Panc1 (cell line): Measurements from ENCODE around the gene ZMYM3. TPM values are rescaled to one million over a fixed set of nuclear protein-coding genes. Genes with fewer than 3 reads are reported as not detected.

Experiments used
- ATAC-seq: fragments of 200-7000 bp; cut with Tn5 transposase; 2 replicates; pipeline ENCODE4 v1.9.1; 2020; ENCODE audit warnings: mild to moderate bottlenecking, moderate library complexity
- BruUV-seq: library from RNA; stranded (reverse); fragments of 400-500 nt; replicated peaks from 2 replicates; lab custom pipeline; 2021; lab: Mats Ljungman, UMichigan
- CTCF ChIA-PET: fragments of 300-600 bp; sonication (Branson Sonifier 250); formaldehyde crosslinking; loops from one replicate; lab custom pipeline; 2022; ENCODE audit warnings: antibody characterized with exemption; lab: Charles Lee
- POLR2A ChIA-PET: fragments of 300-600 bp; sonication (Branson Sonifier 250); formaldehyde crosslinking; loops from one replicate; lab custom pipeline; 2022; ENCODE audit warnings: antibody characterized with exemption; lab: Charles Lee
- DNase-seq: peaks from one replicate; pipeline ENCODE4 v3.0.0-alpha.2; 2010; ENCODE audit warnings: low read depth, low spot score
- H3K27ac ChIP-seq: 2 replicates; pipeline ENCODE4 v1.5.1; 2011; ENCODE audit warnings: mild to moderate bottlenecking, low read length, inconsistent platforms
- H3K27me3 ChIP-seq: fragments of 200-500 bp; sonication (Bioruptor generic); 2 replicates; pipeline ENCODE4 v1.6.0; 2014; ENCODE audit warnings: low read length, inconsistent platforms; ENCODE audit not compliant: control insufficient read depth, insufficient read depth
- H3K36me3 ChIP-seq: fragments of 200-500 bp; sonication (Bioruptor generic); 2 replicates; pipeline ENCODE4 v1.5.1; 2014; ENCODE audit warnings: inconsistent platforms, mild to moderate bottlenecking, low read length, moderate library complexity; ENCODE audit not compliant: control insufficient read depth, insufficient read depth
- H3K4me1 ChIP-seq: 2 replicates; pipeline ENCODE4 v1.5.1; 2011; ENCODE audit warnings: inconsistent platforms, mild to moderate bottlenecking, low read length, moderate library complexity; ENCODE audit not compliant: control insufficient read depth, insufficient read depth
- H3K4me3 ChIP-seq, 2 experiments: 2 replicates each; pipeline ENCODE4 v1.5.1; 2011 to 2012; ENCODE audit warnings: low read depth in 2 of 2, low read length in 2 of 2, mild to moderate bottlenecking in 2 of 2, inconsistent platforms in 1 of 2, moderate library complexity in 1 of 2
- H3K9me3 ChIP-seq: fragments of 200-500 bp; sonication (Bioruptor generic); 2 replicates; pipeline ENCODE4 v1.5.1; 2014; ENCODE audit warnings: low read depth, mild to moderate bottlenecking, inconsistent platforms, low read length, moderate library complexity; ENCODE audit not compliant: control insufficient read depth, insufficient read depth
- POLR2AphosphoS5 ChIP-seq: IDR thresholded peaks from 2 replicates; pipeline ENCODE4 v1.6.1; 2012; ENCODE audit warnings: mild to moderate bottlenecking, low read depth, low read length, moderate library complexity
- SIN3A ChIP-seq: IDR thresholded peaks from 2 replicates; pipeline ENCODE4 v1.6.1; 2012; ENCODE audit warnings: low read depth, mild to moderate bottlenecking, low read length, moderate library complexity, borderline replicate concordance; ENCODE audit not compliant: insufficient read depth
- TCF7L2 ChIP-seq: IDR thresholded peaks from 2 replicates; pipeline ENCODE4 v1.6.1; 2011; ENCODE audit warnings: mild to moderate bottlenecking, low read depth, low read length, inconsistent platforms
- in situ Hi-C: cut with HindIII; loops from 2 replicates; pipeline ENCODE4 v1.10.0; 2016; ENCODE audit warnings: low sequenced_read_pairs, low pct_unique_long_range_greater_than_20kb
- intact Hi-C: fragments of 100-400 bp; cut with micrococcal nuclease; formaldehyde crosslinking; loops from one replicate; pipeline ENCODE4 v1.10.0; 2022; ENCODE audit not compliant: unreplicated experiment
- total RNA-seq: library from RNA; stranded (reverse); gene quantifications from one replicate; pipeline ENCODE4 v1.2.1, GENCODE V29; 2021; ENCODE audit not compliant: unreplicated experiment
- TF ChIP-seq, protein P1 (sequence below): fragments of 450-650 bp; IDR thresholded peaks from 2 replicates; pipeline ENCODE4 v1.5.1; 2017; ENCODE audit warnings: mild to moderate bottlenecking
- TF ChIP-seq, protein P2 (sequence below), 2 experiments: IDR thresholded peaks; 2 replicates each; pipeline ENCODE4 v1.6.1; 2011 to 2012; ENCODE audit warnings: low read depth in 2 of 2, control low read depth in 1 of 2, low read length in 1 of 2, mild to moderate bottlenecking in 1 of 2, moderate library complexity in 1 of 2; ENCODE audit not compliant: insufficient read depth in 1 of 2

ZMYM3 gene
- total RNA-seq, 1 experiment from 2014 or later = 40.2 TPM

DNA sequence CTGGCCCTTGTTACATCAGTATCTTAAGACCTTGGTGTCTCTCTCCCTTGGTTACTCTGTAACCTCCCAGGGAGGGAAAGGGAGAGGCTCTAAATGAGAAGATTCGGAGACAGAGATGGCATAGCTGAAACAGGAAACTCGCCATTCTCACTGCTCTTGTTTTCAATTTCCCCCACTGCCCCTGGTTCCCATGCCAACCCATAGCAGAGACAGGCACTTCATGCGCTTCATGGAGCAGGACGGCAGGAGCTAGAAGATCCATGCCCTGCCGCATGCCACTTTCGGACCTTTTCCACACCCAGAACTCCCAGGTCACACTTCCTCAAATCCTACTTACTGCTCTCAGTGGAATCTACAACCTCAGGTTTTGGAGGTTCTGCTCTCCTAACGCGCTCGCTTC lies 3.1 kb downstream of the ZMYM3 start:
- Histone ChIP-seq H3K9me3 (no peaks in the 10 kb centered on the region), H3K27me3 (no peaks in the 10 kb centered on the region), H3K27ac (no peak overlapping the region), H3K4me1 (peaks cover 12% of the 10 kb centered on the region), H3K4me3 (no peak overlapping the region), H3K36me3 (no peaks in the 10 kb centered on the region)
- ChIA-PET CTCF (no interaction called here), POLR2A (no interaction called here)
- DNase-seq (no peak), ATAC-seq (no peak)
- TF ChIP-seq SIN3A (no peak), TCF7L2 (no peak), POLR2AphosphoS5 (no peak)
- TF ChIP-seq, protein P1, sequence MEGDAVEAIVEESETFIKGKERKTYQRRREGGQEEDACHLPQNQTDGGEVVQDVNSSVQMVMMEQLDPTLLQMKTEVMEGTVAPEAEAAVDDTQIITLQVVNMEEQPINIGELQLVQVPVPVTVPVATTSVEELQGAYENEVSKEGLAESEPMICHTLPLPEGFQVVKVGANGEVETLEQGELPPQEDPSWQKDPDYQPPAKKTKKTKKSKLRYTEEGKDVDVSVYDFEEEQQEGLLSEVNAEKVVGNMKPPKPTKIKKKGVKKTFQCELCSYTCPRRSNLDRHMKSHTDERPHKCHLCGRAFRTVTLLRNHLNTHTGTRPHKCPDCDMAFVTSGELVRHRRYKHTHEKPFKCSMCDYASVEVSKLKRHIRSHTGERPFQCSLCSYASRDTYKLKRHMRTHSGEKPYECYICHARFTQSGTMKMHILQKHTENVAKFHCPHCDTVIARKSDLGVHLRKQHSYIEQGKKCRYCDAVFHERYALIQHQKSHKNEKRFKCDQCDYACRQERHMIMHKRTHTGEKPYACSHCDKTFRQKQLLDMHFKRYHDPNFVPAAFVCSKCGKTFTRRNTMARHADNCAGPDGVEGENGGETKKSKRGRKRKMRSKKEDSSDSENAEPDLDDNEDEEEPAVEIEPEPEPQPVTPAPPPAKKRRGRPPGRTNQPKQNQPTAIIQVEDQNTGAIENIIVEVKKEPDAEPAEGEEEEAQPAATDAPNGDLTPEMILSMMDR = no peak
- TF ChIP-seq, protein P2, sequence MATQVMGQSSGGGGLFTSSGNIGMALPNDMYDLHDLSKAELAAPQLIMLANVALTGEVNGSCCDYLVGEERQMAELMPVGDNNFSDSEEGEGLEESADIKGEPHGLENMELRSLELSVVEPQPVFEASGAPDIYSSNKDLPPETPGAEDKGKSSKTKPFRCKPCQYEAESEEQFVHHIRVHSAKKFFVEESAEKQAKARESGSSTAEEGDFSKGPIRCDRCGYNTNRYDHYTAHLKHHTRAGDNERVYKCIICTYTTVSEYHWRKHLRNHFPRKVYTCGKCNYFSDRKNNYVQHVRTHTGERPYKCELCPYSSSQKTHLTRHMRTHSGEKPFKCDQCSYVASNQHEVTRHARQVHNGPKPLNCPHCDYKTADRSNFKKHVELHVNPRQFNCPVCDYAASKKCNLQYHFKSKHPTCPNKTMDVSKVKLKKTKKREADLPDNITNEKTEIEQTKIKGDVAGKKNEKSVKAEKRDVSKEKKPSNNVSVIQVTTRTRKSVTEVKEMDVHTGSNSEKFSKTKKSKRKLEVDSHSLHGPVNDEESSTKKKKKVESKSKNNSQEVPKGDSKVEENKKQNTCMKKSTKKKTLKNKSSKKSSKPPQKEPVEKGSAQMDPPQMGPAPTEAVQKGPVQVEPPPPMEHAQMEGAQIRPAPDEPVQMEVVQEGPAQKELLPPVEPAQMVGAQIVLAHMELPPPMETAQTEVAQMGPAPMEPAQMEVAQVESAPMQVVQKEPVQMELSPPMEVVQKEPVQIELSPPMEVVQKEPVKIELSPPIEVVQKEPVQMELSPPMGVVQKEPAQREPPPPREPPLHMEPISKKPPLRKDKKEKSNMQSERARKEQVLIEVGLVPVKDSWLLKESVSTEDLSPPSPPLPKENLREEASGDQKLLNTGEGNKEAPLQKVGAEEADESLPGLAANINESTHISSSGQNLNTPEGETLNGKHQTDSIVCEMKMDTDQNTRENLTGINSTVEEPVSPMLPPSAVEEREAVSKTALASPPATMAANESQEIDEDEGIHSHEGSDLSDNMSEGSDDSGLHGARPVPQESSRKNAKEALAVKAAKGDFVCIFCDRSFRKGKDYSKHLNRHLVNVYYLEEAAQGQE (IDR thresholded peaks at IDR 0.05; ENCODE audit: insufficient read depth in 1 of 2, low read depth in 2 of 2, low read length in 1 of 2) = no peak
- no TSS peak for BruUV-seq
- intact Hi-C loops = no loop called here
- in situ Hi-C loops = no loop called here

DNA sequence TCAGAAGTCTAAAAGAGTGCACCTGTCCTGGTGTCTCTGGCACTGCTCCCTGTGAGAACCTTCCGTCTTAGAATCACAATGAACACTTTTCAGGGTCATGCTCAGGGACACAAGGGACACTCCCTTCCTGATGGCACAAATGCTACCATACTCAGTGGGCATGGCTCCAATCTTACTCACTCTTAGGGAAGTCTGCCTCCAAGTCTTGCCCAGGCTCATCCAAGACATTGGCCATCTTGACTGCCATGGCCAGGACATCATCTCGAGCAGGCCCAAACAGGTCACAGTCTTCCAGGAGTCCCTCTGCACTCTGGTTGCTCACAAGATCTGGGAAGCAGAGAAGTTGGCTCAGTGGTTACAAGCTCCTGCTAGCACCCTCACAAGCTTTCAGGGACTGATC lies 8.8 kb downstream of the ZMYM3 start:
- ChIA-PET POLR2A (no interaction called here), CTCF (no interaction called here)
- ATAC-seq (no peak), DNase-seq (no peak)
- intact Hi-C loops = no loop called here
- H3K27me3 ChIP-seq = no peaks in the 10 kb centered on the region
- H3K4me3 ChIP-seq = no peak overlapping the region
- TF ChIP-seq SIN3A (no peak), POLR2AphosphoS5 (no peak), TCF7L2 (no peak)
- TF ChIP-seq, protein P1 = no peak
- TF ChIP-seq, protein P2 (IDR thresholded peaks at IDR 0.05; ENCODE audit: insufficient read depth in 1 of 2, low read depth in 2 of 2, low read length in 1 of 2) = no peak
- in situ Hi-C loops = no loop called here
- H3K4me1 ChIP-seq = no peaks in the 10 kb centered on the region
- BruUV-seq = no TSS peak
- H3K9me3 ChIP-seq = no peaks in the 10 kb centered on the region
- H3K36me3 ChIP-seq = no peaks in the 10 kb centered on the region; the same call in none of the 2 replicates
- H3K27ac ChIP-seq = no peak overlapping the region
